Endothelial cell of umbilical vein (primary cell): Measurements from ENCODE around the gene LBHD2. TPM values are rescaled to one million over a fixed set of nuclear protein-coding genes. Genes with fewer than 3 reads are reported as not detected.

ENCODE experiments used
- BruUV-seq: library from RNA; stranded (reverse); fragments of 400-500 nt; replicated peaks from 2 replicates; lab custom pipeline; 2021; lab: Mats Ljungman, UMichigan
- CTCF ChIA-PET: fragments of 300-600, 350-600 bp; sonication (Branson Sonifier 250); formaldehyde crosslinking; loops from one replicate; lab custom pipeline; 2021; ENCODE audit warnings: antibody characterized with exemption, inconsistent platforms; lab: Charles Lee
- POLR2A ChIA-PET: fragments of 300-600, 350-600 bp; sonication (Branson Sonifier 250); formaldehyde crosslinking; loops from one replicate; lab custom pipeline; 2021; ENCODE audit warnings: antibody characterized with exemption, inconsistent platforms; lab: Charles Lee
- DNase-seq: peaks from one replicate; pipeline ENCODE4 v3.0.0-alpha.2; 2011; ENCODE audit warnings: low read depth, low spot score
- FAIRE-seq: peaks from 2 replicates; lab custom pipeline; 2011; peaks lifted over from hg19 to GRCh38; lab: Jason Lieb, UNC
- H2AFZ ChIP-seq: 2 replicates; pipeline ENCODE4 v1.6.0; 2012; ENCODE audit warnings: low read depth, low read length, control low read depth, inconsistent platforms
- H3K27ac ChIP-seq: 2 replicates; pipeline ENCODE4 v1.5.1; 2011; ENCODE audit warnings: low read depth, mild to moderate bottlenecking, control low read depth, low read length, moderate library complexity; ENCODE audit not compliant: insufficient read depth
- H3K27me3 ChIP-seq, 2 experiments: 2 replicates each; pipeline versions ENCODE4 v1.6.0 to v1.6.1; 2011; ENCODE audit warnings: low read length in 2 of 2, mixed read lengths in 1 of 2; ENCODE audit not compliant: control insufficient read depth in 2 of 2, insufficient read depth in 2 of 2
- H3K36me3 ChIP-seq, 2 experiments: 2 replicates in 1 of 2; 3 replicates in 1 of 2; pipeline ENCODE4 v1.5.1; 2011; ENCODE audit warnings: low read length in 2 of 2, mild to moderate bottlenecking in 1 of 2, moderate library complexity in 1 of 2; ENCODE audit not compliant: control insufficient read depth in 2 of 2, insufficient read depth in 2 of 2; ENCODE audit errors: extremely low read depth in 1 of 2
- H3K4me1 ChIP-seq: 3 replicates; pipeline ENCODE4 v1.5.1; 2011; ENCODE audit warnings: mild to moderate bottlenecking, low read length; ENCODE audit not compliant: control insufficient read depth, insufficient read depth; ENCODE audit errors: extremely low read depth
- H3K4me2 ChIP-seq: 2 replicates; pipeline ENCODE4 v1.6.1; 2011; ENCODE audit warnings: low read length, control low read depth, mixed read lengths; ENCODE audit not compliant: insufficient read depth
- H3K4me3 ChIP-seq, 3 experiments: fragments of 200-600 bp in 1 of 3; sonication (generic), shearing (Covaris generic) in 1 of 3; replicated peaks in 1 of 3; 2 replicates each; pipeline ENCODE4 v1.5.1; 2011 to 2016; ENCODE audit warnings: control low read depth in 3 of 3, low read length in 3 of 3, mild to moderate bottlenecking in 2 of 3, inconsistent platforms in 1 of 3, low read depth in 1 of 3, moderate library complexity in 1 of 3; ENCODE audit not compliant: insufficient read depth in 1 of 3
- H3K79me2 ChIP-seq: 2 replicates; pipeline ENCODE4 v1.6.0; 2012; ENCODE audit warnings: low read length, inconsistent platforms; ENCODE audit not compliant: control insufficient read depth, insufficient read depth
- H3K9ac ChIP-seq: replicated peaks from 2 replicates; pipeline ENCODE3; 2011; ENCODE audit warnings: low read length, control low read depth; ENCODE audit not compliant: insufficient read depth; ENCODE audit errors: extremely low read depth
- H3K9me1 ChIP-seq: replicated peaks from 3 replicates; pipeline ENCODE4 v1.6.0; 2011; ENCODE audit warnings: mild to moderate bottlenecking, low read length; ENCODE audit not compliant: control insufficient read depth, insufficient read depth; ENCODE audit errors: extremely low read depth
- H3K9me3 ChIP-seq: replicated peaks from 2 replicates; pipeline ENCODE4 v1.5.1; 2012; ENCODE audit warnings: low read length, inconsistent platforms; ENCODE audit not compliant: control insufficient read depth, insufficient read depth
- H4K20me1 ChIP-seq: replicated peaks from 2 replicates; pipeline ENCODE3; 2011; ENCODE audit warnings: mild to moderate bottlenecking, low read length; ENCODE audit not compliant: control insufficient read depth, insufficient read depth; ENCODE audit errors: extremely low read depth
- EZH2 ChIP-seq: IDR thresholded peaks from 2 replicates; pipeline ENCODE4 v1.6.1; 2012; ENCODE audit warnings: borderline replicate concordance, low read depth, mild to moderate bottlenecking, moderate library complexity, low read length, inconsistent platforms; ENCODE audit not compliant: severe bottlenecking
- FOS ChIP-seq: IDR thresholded peaks from 2 replicates; pipeline ENCODE4 v1.6.1; 2011; ENCODE audit warnings: mild to moderate bottlenecking, low read length, moderate library complexity, borderline replicate concordance; ENCODE audit not compliant: insufficient read depth
- GATA2 ChIP-seq: IDR thresholded peaks from 2 replicates; pipeline ENCODE4 v1.7.0; 2011; ENCODE audit warnings: low read depth, mild to moderate bottlenecking, moderate library complexity, mixed read lengths, low read length; ENCODE audit not compliant: insufficient read length, insufficient read depth
- JUN ChIP-seq: IDR thresholded peaks from 2 replicates; pipeline ENCODE4 v1.6.1; 2011; ENCODE audit warnings: borderline replicate concordance, low read depth; ENCODE audit not compliant: insufficient read length, insufficient read depth
- MYC ChIP-seq: IDR thresholded peaks from one replicate; pipeline ENCODE4 v1.6.1; 2011; ENCODE audit warnings: mild to moderate bottlenecking, low read depth, low read length
- POLR2A ChIP-seq: IDR thresholded peaks from 2 replicates; pipeline ENCODE4 v1.6.1; 2012; ENCODE audit warnings: low read depth, mild to moderate bottlenecking, control low read depth, low read length
- POLR2AphosphoS5 ChIP-seq: IDR thresholded peaks from 2 replicates; pipeline ENCODE4 v1.6.1; 2012; ENCODE audit warnings: low read depth, mild to moderate bottlenecking, control low read depth, low read length, moderate library complexity; ENCODE audit not compliant: insufficient read depth
- dilution Hi-C: fragments of 300-500 bp; cut with MboI; formaldehyde crosslinking; loops from one replicate; pipeline ENCODE4 v1.15.0; 2019; ENCODE audit warnings: low sequenced_read_pairs; ENCODE audit not compliant: extremely low pct_ligation_motif_present
- intact Hi-C: fragments of 100-400 bp; cut with micrococcal nuclease; formaldehyde crosslinking; loops from one replicate; pipeline ENCODE4 v1.10.0; 2022
- polyA plus RNA-seq, 4 experiments: library from polyadenylated mRNA; depleted of rRNA in 3 of 4; stranded (reverse) in 3 of 4; unstranded in 1 of 4; fragments of >200 nt; gene quantifications; 2 replicates each; pipeline versions ENCODE4 v1.2.1 to v1.2.3, GENCODE V29; 2011 to 2012; ENCODE audit warnings: missing spikeins in 1 of 4
- total RNA-seq: library from RNA; stranded (reverse); gene quantifications from 2 replicates; pipeline ENCODE4 v1.2.3, GENCODE V29; 2021
- TF ChIP-seq, protein P1 (sequence below), 2 donors: IDR thresholded peaks; 1 replicate in 1 of 2; 2 replicates in 1 of 2; pipeline ENCODE4 v1.5.1; 2011; ENCODE audit warnings: low read length in 2 of 2, mild to moderate bottlenecking in 2 of 2, moderate library complexity in 2 of 2, control low read depth in 1 of 2, inconsistent platforms in 1 of 2, low read depth in 1 of 2; ENCODE audit not compliant: insufficient read depth in 1 of 2; ENCODE audit errors: extremely low read depth in 1 of 2
- TF ChIP-seq, protein P2 (sequence below): IDR thresholded peaks from 2 replicates; pipeline ENCODE4 v1.6.1; 2011; ENCODE audit not compliant: insufficient read depth, insufficient read length

Gene LBHD2
- total and polyA plus RNA-seq, 2 donors (not counting 3 experiments of a cell fraction or from before 2014, with no cell fraction given) = not detected

DNA sequence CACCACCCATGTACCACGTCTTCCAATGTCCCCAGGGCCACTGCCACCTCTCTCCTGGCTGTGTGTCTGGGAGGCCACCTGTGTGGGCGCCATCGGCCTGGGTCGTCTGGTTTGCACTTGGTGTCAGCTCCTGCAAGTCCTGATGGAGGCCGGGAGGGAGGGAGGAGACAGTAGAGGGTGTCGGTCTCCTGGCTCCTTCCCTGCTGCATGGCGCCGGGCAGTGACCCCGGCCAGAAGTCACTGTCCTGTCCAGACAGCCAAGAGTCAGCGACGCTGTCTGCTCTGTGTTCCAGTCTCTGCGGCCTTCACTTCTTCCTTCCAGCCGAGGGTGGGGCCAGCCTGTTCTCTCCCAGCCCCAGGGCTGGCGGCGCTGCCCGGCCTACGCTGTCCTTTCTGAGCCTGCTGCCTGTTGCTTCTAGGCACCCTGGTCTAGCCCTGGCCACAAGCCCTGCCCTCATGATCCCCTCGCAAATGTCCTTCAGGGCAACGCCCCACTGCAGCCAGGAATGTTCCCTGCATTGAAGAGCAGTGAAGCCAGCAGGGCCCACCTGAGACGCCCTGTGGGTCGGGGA is 13.0 kb upstream of the LBHD2 start:
- H3K36me3 ChIP-seq = no peaks in the 10 kb centered on the region
- peaks cover 25% of the 10 kb centered on the region for H3K4me1 ChIP-seq
- BruUV-seq = no TSS peak
- intact Hi-C loops (no loop called here), dilution Hi-C loops (no loop called here)
- H4K20me1 ChIP-seq = no peaks in the 10 kb centered on the region
- no peak overlapping the region for H3K9ac ChIP-seq
- H3K27me3 ChIP-seq = no peaks in the 10 kb centered on the region
- H3K9me3 ChIP-seq = no peaks in the 10 kb centered on the region
- no peak for FAIRE-seq
- ChIA-PET CTCF (no interaction called here), POLR2A (no interaction called here)
- H3K27ac ChIP-seq = no peak overlapping the region
- DNase-seq = no peak
- H3K4me2 ChIP-seq = no peak overlapping the region
- no peaks in the 10 kb centered on the region for H3K79me2 ChIP-seq
- TF ChIP-seq POLR2AphosphoS5 (no peak), JUN (no peak), MYC (no peak), FOS (no peak), GATA2 (no peak), POLR2A (no peak), EZH2 (no peak)
- TF ChIP-seq, protein P1, sequence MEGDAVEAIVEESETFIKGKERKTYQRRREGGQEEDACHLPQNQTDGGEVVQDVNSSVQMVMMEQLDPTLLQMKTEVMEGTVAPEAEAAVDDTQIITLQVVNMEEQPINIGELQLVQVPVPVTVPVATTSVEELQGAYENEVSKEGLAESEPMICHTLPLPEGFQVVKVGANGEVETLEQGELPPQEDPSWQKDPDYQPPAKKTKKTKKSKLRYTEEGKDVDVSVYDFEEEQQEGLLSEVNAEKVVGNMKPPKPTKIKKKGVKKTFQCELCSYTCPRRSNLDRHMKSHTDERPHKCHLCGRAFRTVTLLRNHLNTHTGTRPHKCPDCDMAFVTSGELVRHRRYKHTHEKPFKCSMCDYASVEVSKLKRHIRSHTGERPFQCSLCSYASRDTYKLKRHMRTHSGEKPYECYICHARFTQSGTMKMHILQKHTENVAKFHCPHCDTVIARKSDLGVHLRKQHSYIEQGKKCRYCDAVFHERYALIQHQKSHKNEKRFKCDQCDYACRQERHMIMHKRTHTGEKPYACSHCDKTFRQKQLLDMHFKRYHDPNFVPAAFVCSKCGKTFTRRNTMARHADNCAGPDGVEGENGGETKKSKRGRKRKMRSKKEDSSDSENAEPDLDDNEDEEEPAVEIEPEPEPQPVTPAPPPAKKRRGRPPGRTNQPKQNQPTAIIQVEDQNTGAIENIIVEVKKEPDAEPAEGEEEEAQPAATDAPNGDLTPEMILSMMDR (IDR thresholded peaks at IDR 0.05; ENCODE audit: extremely low read depth in 1 of 2, insufficient read depth in 1 of 2, low read depth in 1 of 2, low read length in 2 of 2) = no peak
- TF ChIP-seq, protein P2, sequence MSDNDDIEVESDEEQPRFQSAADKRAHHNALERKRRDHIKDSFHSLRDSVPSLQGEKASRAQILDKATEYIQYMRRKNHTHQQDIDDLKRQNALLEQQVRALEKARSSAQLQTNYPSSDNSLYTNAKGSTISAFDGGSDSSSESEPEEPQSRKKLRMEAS = no peak
- no peaks in the 10 kb centered on the region for H3K9me1 ChIP-seq
- no peak overlapping the region for H3K4me3 ChIP-seq
- peak overlapping the region; percentile 11 for H2AFZ ChIP-seq
